ENCODE measurements around the gene TBL1X.
"Not testable (repeated sequence)": the region's sequence is repeated elsewhere in the genome, so short reads cannot be mapped to it uniquely, and the experiment has no call there.

TBL1X gene

DNA sequence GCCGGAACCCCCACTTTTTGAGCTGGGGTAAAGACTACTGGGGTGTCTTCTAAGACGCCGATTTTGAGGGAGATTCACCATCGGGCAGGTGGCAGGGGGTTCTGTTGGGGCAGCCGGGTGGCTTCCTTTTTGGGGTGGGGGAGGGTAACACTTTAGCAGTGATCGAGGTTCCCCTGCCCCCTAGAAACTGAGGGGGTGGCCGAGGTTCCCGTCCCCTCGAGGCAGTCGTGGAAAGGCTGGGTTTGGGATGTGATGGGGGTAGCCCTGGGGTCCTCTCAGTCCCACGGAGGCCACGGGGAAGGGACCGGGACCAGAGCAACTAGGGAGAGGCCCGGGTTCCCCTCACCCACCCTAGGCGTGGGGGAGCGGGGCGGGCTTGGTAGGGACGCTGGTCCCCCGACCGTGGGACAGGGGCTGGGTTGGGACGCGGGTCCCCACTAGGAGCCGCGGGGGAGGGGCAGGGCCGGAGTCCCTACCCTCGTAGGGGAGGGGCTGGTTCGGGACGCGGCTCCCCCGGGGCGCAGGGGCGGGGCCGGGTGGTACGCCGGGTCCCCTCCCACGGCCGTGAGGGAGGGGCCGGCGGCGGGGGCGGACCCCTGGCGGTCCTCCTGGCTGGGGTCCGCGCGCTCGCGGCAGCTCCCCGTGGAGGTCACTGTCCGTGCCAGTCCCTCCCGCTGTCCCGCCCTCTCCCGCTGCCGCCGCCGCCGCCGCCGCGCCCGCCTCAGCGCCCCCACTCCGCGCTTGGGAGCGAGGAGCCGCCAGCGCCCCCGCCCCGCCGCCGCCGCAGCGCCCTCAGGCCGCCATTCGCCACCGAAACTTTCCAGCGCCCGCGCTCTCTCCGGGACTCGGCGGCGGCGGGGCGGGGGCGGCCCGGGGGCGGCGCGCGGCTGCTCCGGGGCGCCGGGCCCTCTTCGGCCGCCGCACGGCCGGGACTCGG is at the start of gene TBL1X:
Gene TBL1X (plus strand): TSS at position 624 of the 937 bp plus-strand sequence. CDS start 188,529 bp downstream, outside the sequence.
- DNase-seq (ENCODE audit: low spot score in 2 of 2): peak; percentile 68 to 91
- in situ Hi-C loops (cut with MboI; ENCODE audit: low sequenced_read_pairs): loop anchor here (5.0 kb wide), 1 partner anchor 122 kb away; no protein-coding TSS in a partner anchor
- H3K4me3 ChIP-seq: peak within 1 kb of the TSS; percentile 82

GRCh38 chrX:9416562-9417348 is 48.1 kb upstream of the TBL1X start:
- in situ Hi-C loops (cut with MboI; ENCODE audit: low sequenced_read_pairs): no loop called here
- DNase-seq (ENCODE audit: low spot score in 2 of 2): no peak
- Histone ChIP-seq H3K36me3 (replicated peaks) (no peaks in the 10 kb centered on the region), H3K9me3 (no peaks in the 10 kb centered on the region), H3K27me3 (ENCODE audit: low read depth) (no peaks in the 10 kb centered on the region), H3K4me3 (no peak overlapping the region), H3K4me1 (no peaks in the 10 kb centered on the region)

More for the DNA sequence above, at the start of gene TBL1X:
- Histone ChIP-seq H3K36me3 (replicated peaks) (peaks cover 6% of the 10 kb centered on the region), H3K9me3 (no peaks in the 10 kb centered on the region), H3K27me3 (ENCODE audit: low read depth) (no peaks in the 10 kb centered on the region), H3K4me1 (peaks cover 31% of the 10 kb centered on the region)

GRCh38 chrX:9418262-9418661 is 46.6 kb upstream of the TBL1X start:
- no peak overlapping the region for H3K4me3 ChIP-seq
- H3K9me3 ChIP-seq: no peaks in the 10 kb centered on the region
- no peaks in the 10 kb centered on the region for H3K27me3 ChIP-seq (ENCODE audit: low read depth)
- DNase-seq (ENCODE audit: low spot score in 2 of 2): no peak
- in situ Hi-C loops (cut with MboI; ENCODE audit: low sequenced_read_pairs): no loop called here
- H3K4me1 ChIP-seq: no peaks in the 10 kb centered on the region
- no peaks in the 10 kb centered on the region for H3K36me3 ChIP-seq (replicated peaks)

DNA sequence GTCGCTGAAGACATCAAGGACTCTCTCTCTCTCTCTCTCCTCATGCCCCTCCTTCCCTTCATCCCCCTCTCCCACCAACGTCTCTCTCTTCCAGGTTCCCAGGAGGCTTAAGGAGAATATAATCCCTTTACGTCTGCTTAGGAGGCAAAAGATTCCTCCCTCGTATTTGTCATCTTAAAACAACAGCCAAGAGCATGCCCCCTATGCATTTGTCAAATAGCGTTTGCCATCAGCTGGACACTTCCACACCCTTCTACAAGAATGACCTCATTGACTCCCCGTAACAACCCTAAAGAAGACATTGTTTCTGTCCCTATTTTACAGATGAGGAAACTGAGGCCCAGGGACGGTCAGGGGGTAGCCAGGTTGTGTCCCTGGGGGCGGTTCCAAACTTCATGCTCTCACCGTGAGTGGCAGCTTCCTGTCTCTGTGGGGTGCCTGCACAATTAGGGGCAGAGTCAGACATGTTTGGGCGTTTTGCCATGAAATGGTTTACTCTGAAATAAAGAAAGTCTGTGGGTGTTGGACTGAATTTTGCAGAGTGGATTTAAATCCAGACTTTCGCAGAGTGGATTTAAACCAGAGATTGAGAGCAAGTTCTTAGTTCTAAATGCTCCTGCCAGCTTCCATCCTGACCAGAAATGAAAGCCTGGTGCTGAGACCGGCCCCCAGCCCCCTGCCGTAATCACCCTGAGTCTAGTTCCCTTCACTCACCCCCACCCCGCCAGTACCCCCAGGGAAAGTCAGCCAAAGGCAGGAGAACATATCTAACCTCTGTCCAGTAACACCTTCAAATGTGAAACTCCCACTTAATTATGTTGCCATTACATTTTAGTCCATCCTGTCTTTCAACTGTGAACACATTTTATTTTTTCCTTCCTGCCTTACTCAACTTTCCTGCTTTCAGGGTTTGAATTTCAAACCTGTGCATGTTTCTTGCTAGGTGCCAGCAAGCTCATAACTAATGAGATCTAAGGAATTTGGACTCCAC is 44.3 kb upstream of the TBL1X start:
- Histone ChIP-seq H3K9me3 (no peaks in the 10 kb centered on the region), H3K27me3 (ENCODE audit: low read depth) (no peaks in the 10 kb centered on the region), H3K4me3 (no peak overlapping the region), H3K4me1 (no peaks in the 10 kb centered on the region), H3K36me3 (replicated peaks) (no peaks in the 10 kb centered on the region)
- DNase-seq (ENCODE audit: low spot score in 2 of 2): no peak
- in situ Hi-C loops (cut with MboI; ENCODE audit: low sequenced_read_pairs): no loop called here

GRCh38 chrX:9429767-9430166 is 35.1 kb upstream of the TBL1X start:
- in situ Hi-C loops (cut with MboI; ENCODE audit: low sequenced_read_pairs): no loop called here
- Histone ChIP-seq H3K36me3 (replicated peaks) (no peaks in the 10 kb centered on the region), H3K9me3 (no peaks in the 10 kb centered on the region), H3K27me3 (ENCODE audit: low read depth) (no peaks in the 10 kb centered on the region), H3K4me3 (no peak overlapping the region), H3K4me1 (no peaks in the 10 kb centered on the region)
- DNase-seq (ENCODE audit: low spot score in 2 of 2): no peak

GRCh38 chrX:9430346-9430921 is 34.4 kb upstream of the TBL1X start:
- no peak for DNase-seq (ENCODE audit: low spot score in 2 of 2)
- no peak overlapping the region for H3K4me3 ChIP-seq
- H3K9me3 ChIP-seq: no peaks in the 10 kb centered on the region
- H3K27me3 ChIP-seq (ENCODE audit: low read depth): no peaks in the 10 kb centered on the region
- no peaks in the 10 kb centered on the region for H3K4me1 ChIP-seq
- in situ Hi-C loops (cut with MboI; ENCODE audit: low sequenced_read_pairs): no loop called here
- no peaks in the 10 kb centered on the region for H3K36me3 ChIP-seq (replicated peaks)

DNA sequence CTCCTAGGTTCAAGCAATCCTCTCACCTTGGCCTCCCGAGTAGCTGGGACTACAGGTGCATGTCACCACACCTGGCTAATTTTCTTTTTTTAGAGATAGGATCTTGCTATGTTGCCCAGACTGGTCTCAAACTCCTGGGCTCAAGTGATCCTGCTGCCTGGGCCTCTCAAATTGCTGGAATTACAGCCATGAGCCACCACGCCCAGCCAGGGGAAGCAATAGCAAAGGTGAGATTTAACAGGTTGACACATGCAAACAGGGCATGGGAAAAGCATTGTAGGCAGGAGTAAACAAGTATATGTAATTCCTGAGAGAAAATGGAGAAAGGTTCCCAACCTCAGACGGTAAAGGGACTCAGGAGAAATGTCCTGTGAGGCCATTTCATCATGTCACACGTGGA is 33.6 kb upstream of the TBL1X start:
- Histone ChIP-seq H3K4me1 (no peaks in the 10 kb centered on the region), H3K4me3 (no peak overlapping the region), H3K36me3 (replicated peaks) (no peaks in the 10 kb centered on the region), H3K9me3 (no peaks in the 10 kb centered on the region), H3K27me3 (ENCODE audit: low read depth) (no peaks in the 10 kb centered on the region)
- in situ Hi-C loops (cut with MboI; ENCODE audit: low sequenced_read_pairs): no loop called here
- no peak for DNase-seq (ENCODE audit: low spot score in 2 of 2)

- in situ Hi-C loops (cut with MboI; ENCODE audit: low sequenced_read_pairs): no loop called here
- H3K27me3 ChIP-seq (ENCODE audit: low read depth): no peaks in the 10 kb centered on the region
- H3K9me3 ChIP-seq: no peaks in the 10 kb centered on the region
- no peaks in the 10 kb centered on the region for H3K4me1 ChIP-seq
- no peak for DNase-seq (ENCODE audit: low spot score in 2 of 2)
- H3K4me3 ChIP-seq: no peak overlapping the region
- no peaks in the 10 kb centered on the region for H3K36me3 ChIP-seq (replicated peaks)
These were observed 31.3 kb upstream of the TBL1X start for GRCh38 chrX:9433596-9433995.

DNA sequence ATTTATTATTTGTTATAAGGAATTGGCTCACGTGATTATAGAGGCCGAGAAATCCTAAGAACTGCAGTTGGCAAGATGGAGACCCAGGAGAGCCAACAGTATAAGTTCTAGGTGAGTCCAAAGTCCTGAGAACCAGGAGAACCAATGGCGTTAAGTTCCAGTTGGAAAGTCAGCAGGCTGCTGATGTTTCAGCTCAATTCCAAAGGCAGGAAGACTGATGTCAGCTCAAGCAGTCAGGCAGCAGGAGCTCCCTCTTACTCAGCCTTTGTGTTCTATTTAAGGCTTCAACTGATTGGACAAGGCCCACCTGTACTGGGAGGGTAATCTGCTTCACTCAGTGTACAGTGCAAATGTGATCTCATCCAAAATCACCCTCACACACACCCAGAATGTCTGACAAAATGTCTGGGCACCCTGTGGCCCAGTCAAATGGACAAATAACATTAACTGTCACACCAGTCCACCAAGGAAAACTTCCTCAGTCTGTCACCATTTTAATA is 30.8 kb upstream of the TBL1X start:
- Histone ChIP-seq H3K4me3 (no peak overlapping the region), H3K9me3 (no peaks in the 10 kb centered on the region), H3K27me3 (ENCODE audit: low read depth) (no peaks in the 10 kb centered on the region), H3K4me1 (no peaks in the 10 kb centered on the region), H3K36me3 (replicated peaks) (no peaks in the 10 kb centered on the region)
- DNase-seq (ENCODE audit: low spot score in 2 of 2): no peak
- in situ Hi-C loops (cut with MboI; ENCODE audit: low sequenced_read_pairs): no loop called here

DNA sequence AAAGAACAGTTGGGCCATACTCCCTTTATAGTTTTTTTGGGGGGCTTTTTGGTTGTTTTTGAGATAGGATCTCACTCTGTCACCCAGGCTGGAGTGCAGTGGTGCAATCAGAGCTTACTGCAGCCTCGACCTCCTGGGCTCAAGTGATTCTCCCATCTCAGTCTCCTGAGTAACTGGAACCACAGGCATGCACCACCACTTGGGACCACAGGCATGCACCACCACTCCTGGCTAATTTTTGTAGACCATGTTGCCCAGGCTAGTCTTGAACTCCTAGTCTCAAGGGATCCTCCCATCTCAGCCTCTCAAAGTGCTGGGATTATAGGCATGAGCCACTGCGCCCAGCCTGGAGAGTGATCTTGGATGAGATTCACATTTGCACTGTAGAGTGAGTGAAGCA is 29.8 kb upstream of the TBL1X start:
- H3K27me3 ChIP-seq (ENCODE audit: low read depth); DNase-seq (ENCODE audit: low spot score in 2 of 2); H3K4me1 ChIP-seq; H3K9me3 ChIP-seq; H3K4me3 ChIP-seq; in situ Hi-C loops (cut with MboI; ENCODE audit: low sequenced_read_pairs); H3K36me3 ChIP-seq (replicated peaks): not testable (repeated sequence)

GRCh38 chrX:9436812-9437211 is 28.0 kb upstream of the TBL1X start:
- no peaks in the 10 kb centered on the region for H3K36me3 ChIP-seq (replicated peaks)
- H3K4me3 ChIP-seq: no peak overlapping the region
- in situ Hi-C loops (cut with MboI; ENCODE audit: low sequenced_read_pairs): no loop called here
- H3K4me1 ChIP-seq: no peaks in the 10 kb centered on the region
- no peak for DNase-seq (ENCODE audit: low spot score in 2 of 2)
- H3K9me3 ChIP-seq: no peaks in the 10 kb centered on the region
- no peaks in the 10 kb centered on the region for H3K27me3 ChIP-seq (ENCODE audit: low read depth)

GRCh38 chrX:9438933-9439494 is 25.8 kb upstream of the TBL1X start:
- no peaks in the 10 kb centered on the region for H3K9me3 ChIP-seq
- no peaks in the 10 kb centered on the region for H3K36me3 ChIP-seq (replicated peaks)
- H3K4me1 ChIP-seq: no peaks in the 10 kb centered on the region
- in situ Hi-C loops (cut with MboI; ENCODE audit: low sequenced_read_pairs): no loop called here
- DNase-seq (ENCODE audit: low spot score in 2 of 2): no peak
- no peak overlapping the region for H3K4me3 ChIP-seq
- no peaks in the 10 kb centered on the region for H3K27me3 ChIP-seq (ENCODE audit: low read depth)

All from HAP-1 (cell line).